NCI-H1092 (cell line): Measurements from ENCODE around the gene NOL4L.
A peak's percentile ranks its signal among the peaks of the same experiment; 100 is the strongest.

Source experiments
- DNase-seq: peaks from one replicate; lab custom pipeline; 2025; lab: John Stamatoyannopoulos, UW

NOL4L gene

DNA sequence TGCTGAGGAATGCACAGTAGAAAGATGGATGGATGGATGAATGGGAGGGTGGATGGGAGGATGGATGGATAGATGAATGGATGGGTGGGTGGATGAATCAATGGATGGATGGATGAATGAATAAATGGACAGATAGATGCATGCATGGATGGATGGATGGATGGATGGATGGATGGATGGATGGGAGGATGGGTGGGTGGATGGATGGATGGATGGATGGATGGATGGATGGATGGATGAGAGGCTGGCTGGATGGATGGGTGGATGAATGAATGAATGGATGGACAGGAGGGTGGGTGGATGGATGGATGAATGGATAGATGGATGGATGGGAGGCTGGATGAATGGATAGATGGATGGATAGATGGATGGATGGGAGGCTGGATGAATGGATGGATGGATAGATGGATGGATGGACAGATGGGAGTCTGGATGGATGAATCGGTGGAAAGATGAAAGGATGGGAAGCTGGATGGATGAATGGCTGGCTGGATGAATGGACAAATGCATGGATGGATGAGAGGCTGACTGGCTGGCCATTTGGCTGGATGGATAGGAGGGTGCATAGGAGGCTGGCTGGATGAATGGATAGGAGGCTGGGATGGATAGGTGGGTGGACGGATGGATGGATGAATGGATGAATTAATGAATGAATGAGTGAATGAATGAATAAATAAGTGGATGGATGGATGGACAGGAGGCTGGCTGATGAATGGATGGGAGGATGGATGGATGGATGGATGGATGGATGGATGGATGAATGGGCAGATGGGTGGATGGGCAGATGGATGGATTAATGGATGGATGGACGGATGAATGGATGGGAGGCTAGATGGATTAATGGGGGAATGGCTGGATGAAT lies 28.3 kb upstream of the NOL4L start:
- DNase-seq: no peak

DNA sequence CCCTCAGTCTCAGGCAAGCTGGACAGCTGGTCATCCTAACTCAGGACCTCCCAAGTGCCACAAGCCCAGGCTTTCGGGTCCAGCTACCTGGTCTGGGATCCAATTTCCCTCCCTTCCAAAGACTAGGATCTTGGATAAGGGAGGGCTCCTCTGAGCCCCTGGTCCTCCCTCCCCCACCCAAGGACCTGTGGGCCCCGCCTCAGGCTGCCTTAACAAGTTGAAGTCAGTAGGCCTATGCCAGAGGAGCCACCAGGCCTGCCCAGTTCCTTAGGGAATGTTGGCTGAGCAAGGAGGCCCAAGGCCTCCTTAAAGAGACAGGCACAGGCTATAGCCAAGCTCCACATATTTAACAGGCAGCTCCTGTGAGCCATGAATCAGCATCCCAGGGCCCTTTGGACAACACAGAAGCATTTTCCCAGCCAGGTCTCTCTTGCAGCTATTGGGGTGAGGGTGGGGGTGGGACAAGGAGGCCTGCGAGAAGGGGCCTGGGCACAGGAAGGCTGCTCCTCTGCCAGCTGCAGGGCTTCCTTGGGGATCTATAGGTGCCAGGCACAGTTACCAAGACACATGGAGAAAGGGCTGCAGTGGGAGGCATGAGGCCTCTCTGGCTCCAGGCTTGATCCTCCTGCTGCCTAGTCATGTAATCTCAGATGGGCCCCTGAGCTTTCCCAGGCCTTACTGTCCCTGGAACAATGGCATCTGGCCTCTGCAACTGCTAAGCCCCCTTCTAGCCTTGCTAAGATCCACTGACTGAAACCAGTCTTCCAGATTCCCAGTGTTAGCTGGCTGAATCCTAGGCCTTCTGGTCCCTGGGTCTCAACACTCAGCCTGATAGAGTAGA lies 27.4 kb upstream of the NOL4L start:
- DNase-seq: no peak

DNA sequence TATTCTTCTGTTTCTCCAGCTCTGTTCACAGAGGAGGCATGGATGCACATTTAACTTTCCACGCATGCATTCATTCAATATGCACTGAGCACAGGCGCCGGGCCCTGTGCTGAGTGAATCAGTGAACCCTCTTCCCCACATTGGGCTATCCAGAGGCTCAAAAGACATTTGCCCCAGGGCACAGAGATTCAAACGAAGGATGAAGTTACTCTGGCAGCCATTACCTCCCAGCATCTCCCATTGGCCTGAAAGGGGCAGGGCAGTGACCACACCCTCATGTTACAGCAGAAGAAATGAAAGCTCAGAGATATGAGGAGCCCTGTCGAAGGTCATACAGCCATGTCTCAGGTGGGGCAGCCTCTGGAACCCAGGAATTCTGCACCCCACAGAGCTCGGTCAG lies 26.7 kb upstream of the NOL4L start:
- DNase-seq: no peak

DNA sequence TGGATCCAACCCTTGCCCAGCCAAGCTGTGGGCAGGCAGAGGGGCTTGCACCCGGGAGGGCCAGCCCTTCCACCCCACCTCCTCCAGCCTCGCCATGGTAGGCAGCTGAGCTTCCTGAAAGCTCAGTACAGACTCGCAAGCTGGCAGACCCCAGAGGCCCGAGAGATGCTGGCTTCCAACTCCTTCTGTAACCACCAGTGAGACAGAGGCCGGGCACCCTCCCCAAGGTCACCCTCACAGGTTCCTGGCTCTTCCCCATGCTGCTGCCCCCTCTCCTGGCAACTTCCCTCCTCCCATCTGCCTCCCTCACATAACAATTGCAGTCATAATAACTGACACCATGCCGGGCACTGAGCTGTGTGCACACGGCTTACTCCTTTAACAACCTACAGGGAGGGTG lies 26.2 kb upstream of the NOL4L start:
- no peak for DNase-seq

DNA sequence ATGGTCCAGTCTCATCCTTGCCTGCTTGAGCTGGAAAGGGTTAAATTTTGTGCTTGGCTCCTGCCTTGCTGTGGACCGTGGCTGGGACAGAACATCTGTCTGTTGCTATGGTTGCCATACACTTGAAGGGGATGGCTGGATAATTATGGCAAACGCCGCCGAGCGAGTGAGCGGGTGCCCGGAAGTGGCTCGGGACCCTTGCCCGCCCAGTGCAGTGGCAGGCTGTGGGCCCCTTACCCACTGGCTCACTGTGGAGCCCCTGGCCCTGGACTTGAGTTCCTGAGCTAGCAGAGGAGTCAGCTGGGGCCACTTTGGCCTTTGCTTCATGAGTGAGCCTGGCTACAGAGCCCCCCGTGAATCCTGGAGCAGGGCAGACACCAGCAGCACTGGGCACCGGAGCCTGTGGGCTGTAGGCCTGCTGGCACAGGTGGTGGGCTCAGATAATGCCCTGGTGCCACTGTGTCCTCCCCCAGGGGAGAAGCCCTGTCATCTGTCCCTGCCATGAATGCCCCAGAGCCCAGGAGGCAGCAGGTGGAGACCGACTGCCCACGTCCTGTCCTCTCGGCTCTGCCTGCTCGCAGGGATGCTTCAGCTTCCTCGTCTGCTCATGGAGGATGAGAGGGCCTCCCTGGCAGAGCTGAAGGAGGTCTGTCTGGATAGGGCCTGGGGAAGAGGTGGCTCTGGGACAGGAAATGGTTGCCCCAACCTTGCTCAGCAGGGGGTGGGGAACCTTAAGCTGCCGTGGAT lies 25.5 kb upstream of the NOL4L start:
- peak; percentile 69 for DNase-seq

DNA sequence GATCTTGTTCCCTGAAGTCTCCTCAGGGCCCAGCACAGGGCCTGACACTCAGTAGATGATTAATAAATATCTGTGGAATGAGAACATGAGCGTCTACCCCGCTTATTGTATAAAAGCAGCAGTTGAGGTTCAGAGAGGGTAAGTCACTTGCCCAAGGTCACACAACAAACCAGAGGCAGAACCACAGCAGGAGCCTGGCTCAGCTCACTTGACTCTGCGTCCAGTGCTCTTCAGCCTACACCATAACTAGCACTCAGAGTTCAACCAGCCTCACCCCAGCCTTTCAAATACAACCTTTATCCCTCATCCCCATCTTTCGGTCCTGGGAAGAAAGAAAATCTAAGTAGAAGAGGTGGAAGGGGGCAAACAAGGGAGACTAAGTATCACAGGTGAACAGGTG lies 24.9 kb upstream of the NOL4L start:
- no peak for DNase-seq

DNA sequence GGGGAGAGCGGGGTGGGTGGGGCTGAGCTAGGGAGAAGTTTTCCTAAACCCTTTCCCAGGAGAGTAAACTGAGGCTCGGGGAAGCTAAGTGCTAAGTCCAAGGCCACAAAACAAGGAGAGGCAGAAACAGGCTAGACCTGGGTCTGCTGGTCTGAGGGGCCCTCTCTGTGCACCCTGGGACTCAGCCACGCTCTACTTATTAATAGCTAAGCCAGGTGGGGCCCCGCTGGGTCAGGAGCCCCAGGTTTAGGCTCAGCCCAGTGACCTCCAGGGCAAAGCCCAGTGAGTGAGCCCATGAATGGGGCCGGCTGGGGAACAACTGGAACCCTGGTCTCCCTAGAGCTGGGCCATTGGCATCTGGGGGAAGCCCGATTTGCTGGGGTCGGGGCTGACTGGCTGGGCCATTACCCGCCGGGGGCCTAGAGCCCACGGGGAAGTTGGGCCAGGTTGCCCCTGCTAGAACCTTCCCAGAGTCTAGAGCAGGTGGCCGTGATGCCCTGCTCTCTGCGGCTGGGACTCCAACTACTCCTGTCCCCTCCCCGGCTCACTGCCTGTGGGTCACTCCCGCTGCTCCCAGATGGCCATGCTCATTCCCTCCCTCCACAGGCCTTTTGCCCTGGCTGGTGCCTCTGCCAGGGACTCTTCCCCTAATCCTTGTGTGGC lies 24.1 kb upstream of the NOL4L start:
- DNase-seq: no peak

DNA sequence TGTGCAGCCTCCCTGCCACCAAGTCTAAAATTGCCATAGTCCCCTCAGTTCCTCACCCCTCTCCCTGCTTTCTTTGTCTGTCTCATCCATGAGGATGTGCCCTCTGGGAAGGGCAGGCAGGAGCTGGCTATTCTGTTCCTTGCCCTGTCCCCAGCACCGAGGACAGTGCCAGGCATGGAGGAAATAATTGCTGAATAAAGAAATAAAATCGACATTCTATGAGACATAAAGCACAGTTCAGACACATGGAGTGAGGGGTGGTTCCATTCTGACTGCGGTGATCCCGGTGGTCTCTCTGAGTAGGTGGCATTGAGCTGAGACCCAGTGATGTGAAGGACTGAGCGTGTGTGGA lies 23.5 kb upstream of the NOL4L start:
- DNase-seq: no peak

DNA sequence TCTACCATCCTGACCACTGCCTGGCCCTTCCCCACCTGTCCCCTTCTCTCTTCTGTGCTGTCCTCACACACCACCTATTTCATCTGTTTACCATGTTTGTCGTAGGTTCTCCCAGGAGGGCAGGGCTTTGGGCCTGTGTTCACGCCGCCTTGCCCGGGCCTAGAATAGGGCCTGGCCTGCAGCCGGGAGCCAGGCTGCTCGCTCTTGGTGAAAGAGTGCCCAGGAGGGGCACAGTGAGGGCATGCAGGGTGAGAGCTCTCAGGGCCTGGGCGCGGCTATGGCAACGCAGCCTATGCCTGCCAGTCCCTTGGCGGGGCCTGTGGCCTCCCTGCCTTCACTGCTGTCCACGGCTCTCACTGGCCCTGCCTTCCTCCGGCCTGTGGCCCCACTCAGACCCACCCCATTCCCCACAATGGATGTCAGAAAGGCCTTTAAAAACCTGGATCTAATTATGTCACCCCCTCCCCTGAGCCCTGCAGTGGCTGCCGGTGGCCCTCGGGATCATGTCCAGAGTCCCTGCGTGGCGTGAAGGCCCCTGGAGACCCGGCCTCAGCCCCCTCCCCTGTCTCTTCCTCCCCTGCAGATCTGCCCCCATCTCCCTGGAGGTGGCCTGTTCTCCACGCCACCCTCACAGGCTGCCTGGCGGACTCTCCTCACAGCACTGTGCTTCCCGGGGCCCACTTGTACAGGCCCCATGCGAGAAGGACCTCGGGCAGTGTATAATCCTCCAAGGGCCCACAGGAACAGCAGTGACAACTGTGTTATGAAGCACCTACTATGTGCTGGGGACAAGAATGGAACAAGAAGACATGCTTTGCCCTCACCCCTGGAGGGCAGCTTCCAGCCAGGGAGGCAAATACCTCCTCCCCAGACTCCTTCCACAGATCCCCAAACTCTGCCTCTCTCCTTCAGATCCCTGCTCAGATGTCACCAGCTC lies 22.9 kb upstream of the NOL4L start:
- DNase-seq: no peak

DNA sequence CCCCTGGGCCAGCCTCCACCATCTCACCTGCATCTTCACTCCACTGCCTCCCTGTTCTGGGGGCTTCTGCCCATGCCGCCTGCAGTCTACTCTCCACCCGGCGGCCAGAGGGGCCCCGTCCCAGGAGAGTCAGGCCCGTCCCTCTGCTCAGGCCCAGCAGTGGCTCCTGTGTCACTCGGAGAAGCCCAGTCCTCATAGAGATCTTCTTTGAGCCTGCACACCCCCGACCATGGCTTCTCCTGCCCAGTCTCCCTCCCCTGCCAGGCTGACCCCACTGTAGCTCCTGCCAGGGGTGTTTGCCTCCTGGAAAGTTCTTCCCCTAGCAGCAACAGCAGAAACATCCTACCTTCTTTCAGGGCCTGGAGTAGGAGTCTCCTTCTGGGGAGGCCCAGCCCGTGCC lies 22.2 kb upstream of the NOL4L start:
- no peak for DNase-seq

DNA sequence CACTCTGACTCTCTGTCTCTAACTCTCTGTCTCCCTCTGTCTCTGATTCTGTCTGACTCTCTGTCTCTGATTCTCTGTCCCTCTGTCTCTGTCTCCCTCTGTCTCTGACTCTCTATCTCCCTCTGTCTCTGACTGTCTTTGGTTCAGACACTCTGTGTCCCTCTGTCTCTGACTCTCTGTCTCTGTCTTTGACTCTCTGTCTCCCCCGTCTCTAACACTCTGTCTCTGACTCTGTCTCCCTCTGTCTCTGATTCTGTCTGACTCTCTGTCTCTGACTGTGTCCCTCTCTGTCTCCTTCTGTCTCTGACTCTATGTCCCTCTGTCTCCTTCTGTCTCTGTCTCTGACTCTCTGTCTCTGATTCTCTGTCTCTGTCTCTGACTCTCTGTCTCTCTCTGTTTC lies 21.7 kb upstream of the NOL4L start:
- no peak for DNase-seq

DNA sequence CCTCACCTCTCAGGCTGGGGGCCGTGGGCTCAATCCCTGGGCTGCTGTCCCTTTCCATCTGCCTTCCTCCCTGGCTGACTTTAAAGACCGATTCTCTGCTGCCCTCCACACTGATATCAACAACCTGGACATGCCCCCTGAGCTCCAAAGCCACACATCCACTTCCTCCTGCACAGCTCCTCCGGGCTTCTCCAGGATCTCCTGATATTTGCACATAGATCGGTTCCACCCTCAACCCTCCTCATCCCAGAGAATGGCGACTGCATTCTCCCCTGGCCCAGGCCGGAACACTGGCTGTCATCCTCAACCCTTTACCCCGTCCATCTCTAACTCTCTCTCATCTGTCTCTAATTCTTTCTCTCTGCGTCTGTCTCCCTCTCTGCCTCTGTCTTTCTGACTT lies 21.0 kb upstream of the NOL4L start:
- DNase-seq: no peak

DNA sequence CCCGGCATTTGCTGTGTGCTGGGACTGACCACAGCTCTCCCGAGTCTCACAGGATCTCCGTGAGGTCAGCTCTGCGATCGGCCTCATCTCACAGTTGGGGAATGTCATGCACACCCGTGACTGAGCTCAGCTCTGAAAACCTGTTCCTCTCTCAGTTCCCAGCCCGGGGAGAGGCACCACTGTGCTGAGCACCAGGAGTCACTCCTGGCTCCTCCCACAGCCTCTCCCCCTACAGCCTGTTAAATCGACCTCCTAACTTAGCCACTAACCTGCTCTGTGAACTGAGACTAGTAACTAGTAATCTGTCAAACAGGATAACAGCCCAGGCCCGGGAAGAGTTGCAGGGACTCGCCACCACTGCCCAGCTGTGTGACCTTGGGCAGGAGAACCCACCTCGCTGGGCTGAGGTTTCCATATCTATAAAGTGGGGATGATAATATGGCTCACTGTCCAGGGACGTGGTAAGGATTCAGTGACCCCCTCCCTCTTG lies 20.1 kb upstream of the NOL4L start:
- no peak for DNase-seq

DNA sequence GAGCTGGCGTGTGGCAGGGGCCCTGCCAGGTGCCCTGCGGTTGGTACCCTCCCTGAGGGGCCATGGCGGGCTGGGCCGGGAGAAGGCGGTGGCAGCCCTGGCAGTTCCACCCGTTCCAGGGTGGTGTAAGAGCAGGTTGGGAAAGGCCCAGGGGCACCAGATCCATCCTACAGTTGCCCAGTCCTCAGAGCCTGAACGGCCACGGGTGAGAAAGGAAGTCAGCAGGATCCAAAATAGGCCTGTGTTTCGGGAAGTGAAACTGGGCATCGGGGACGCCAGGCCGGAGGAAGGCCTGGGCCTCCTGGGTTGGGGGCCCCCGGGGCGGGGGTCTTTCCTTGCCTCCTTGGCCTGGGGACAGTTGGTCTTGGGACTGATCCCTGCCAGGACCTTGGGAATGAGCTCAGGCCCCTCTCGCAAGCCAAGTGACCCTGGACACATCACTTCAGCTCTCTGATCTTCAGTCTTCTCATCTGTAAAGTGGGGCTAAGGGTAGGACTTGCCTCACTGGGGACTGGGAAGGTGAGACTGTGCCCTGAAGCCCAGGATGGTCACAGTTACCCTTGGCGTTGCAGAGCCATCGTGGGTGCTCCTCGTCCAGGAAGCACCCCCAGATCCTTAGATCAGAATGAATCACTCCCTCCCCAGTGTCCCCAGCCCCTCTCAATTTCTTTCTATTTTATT lies 18.1 kb upstream of the NOL4L start:
- DNase-seq: no peak

DNA sequence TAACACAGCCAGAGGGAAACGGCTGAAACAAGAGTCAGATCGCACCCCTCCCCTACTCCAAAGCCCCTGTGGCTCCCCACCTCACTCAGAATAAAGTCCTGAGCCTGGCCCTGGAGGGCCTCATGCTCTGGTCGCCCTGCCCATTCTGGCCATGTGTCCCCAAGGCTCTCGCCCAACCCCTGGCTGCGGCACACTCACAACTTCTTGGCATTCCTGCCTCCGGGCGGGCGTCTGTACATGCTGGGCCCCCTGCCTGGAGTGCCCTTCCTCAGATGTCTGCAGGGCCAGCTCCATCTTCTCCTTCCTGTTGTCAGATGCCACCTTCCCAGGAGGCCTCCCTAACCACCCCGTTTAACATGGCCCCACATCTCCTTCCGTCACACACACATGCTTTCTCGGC lies 17.1 kb upstream of the NOL4L start:
- DNase-seq: no peak

DNA sequence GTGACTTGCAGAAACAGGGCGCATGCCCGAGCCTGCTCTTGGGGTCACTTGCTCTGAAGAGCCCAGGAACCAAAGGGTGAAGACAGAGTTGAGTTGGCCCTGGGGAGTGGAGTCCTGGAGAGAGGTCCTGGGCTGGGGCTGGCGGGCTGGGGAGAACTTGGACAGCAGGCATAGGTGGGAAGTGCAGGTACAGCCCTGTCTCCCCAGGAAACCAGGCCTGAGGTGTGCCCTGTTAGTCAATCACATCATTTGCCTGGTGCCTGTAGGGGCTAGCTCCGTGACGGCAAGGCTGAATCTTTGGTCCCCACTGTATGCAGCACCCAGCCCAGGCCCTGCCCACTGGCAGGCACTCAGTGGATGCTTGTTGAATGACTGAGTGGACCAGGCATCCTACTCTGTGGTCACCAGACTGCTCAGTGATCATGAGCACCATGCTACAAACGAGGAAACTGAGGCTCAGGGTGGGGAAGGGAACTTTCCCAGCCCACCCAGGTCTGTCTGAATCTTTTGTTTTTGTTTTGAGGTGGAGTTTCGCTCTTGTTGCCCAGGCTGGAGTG lies 15.6 kb upstream of the NOL4L start:
- no peak for DNase-seq

DNA sequence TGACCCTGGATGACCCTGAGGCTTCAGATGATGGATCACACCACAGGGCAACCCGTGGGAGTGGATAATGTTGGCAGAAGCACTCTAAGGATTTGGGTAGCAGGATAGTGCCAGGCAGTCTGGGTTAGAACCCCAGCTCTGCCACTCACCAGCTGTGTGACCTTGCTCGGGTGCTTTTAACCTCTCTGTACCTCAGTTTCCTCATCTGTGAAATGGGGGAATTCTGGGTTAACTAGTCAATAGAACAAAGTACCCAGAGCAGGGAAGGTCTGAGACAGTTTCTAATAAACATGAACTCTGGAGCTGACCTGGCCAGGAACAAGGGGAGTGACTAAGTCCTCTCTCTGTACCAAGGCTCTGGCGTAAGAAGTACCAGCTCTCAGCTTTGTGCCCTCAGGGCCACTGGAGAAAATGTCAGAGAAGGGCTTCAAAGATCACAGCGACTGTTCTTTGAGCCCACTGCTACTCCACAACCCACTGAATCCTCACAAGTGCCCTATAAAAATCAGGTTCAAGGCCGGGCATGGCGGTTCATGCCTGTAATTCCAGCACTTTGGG lies 14.7 kb upstream of the NOL4L start:
- no peak for DNase-seq

DNA sequence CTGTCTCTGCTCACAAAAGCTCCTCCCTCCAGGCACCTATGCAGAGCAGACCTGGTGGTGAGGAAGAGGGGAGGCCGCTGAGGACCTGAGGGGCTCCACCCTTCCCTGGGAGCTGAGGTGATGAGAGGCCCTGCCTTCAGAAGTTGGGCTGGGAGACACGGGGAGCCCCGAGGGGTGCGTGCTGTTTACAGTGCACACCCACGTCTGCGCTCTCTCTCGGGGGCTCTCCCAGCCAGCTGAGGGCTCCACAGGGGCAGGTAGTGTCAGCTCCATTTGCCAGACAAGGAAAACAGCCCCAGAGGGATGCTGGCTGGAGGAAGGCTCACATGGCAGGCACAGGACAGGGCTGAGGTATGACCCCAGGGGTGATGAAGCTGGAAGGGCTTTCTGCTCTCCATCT lies 13.5 kb upstream of the NOL4L start:
- DNase-seq: no peak

DNA sequence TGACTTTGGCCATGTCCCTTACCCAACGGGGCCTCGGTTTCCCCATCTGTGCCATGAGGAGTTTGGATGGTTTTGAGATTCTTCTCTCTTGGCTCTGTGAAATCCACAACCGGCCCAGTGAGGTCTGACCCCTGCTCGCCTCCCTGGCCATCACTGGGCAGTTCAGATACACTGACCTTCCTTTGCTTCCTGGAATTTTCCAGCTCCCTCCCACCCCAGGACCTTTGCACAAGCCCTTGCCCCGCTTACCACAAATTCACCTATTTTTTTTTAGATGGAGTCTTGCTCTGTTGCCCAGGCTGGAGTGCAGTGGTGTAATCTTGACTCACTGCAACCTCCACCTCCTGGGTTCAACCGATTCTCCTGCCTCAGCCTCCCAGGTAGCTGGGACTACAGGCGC lies 12.6 kb upstream of the NOL4L start:
- DNase-seq: no peak
